Omental fat pad (tissue), 4 donors: ENCODE measurements around the gene CERS3. TPM values are rescaled to one million over a fixed set of nuclear protein-coding genes. Genes with fewer than 3 reads are reported as not detected.

ENCODE experiments used
- ATAC-seq: fragments of 150-250 bp; one replicate; pipeline ENCODE4 v1.9.1; 2016; ENCODE audit warnings: mild to moderate bottlenecking, moderate library complexity; ENCODE audit not compliant: low FRiP score
- DNase-seq: peaks from one replicate; pipeline ENCODE4 v3.0.0-alpha.2; 2019; ENCODE audit warnings: low spot score
- CTCF ChIP-seq, 3 donors: fragments of 450-650 bp; IDR thresholded peaks; one replicate each; pipeline ENCODE4 v1.5.1; 2016 to 2017; ENCODE audit warnings: antibody characterized with exemption in 3 of 3, mild to moderate bottlenecking in 3 of 3, moderate library complexity in 2 of 3
- total RNA-seq, 4 donors: library from RNA; depleted of rRNA; stranded (reverse); fragments of >200 nt; gene quantifications; one replicate each; pipeline ENCODE4 v1.1.0, GENCODE V29; 2016

Gene CERS3
- total RNA-seq, 4 donors from 2014 or later, result not detected

GRCh38 chr15:100547961-100548360, 19.2 kb upstream of the CERS3 start:
- TF ChIP-seq CTCF (IDR thresholded peaks at IDR 0.05), result no peak
- no peak for ATAC-seq
- no peak for DNase-seq

GRCh38 chr15:100544946-100545345, 16.2 kb upstream of the CERS3 start:
- no peak for TF ChIP-seq CTCF (IDR thresholded peaks at IDR 0.05)
- no peak for DNase-seq
- no peak for ATAC-seq

GRCh38 chr15:100544338-100544841, 15.6 kb upstream of the CERS3 start:
- ATAC-seq, result no peak
- no peak for TF ChIP-seq CTCF (IDR thresholded peaks at IDR 0.05)
- DNase-seq, result no peak

GRCh38 chr15:100542290-100542689, 13.5 kb upstream of the CERS3 start:
- ATAC-seq (no peak), DNase-seq (no peak)
- TF ChIP-seq CTCF (IDR thresholded peaks at IDR 0.05), result no peak

- DNase-seq, result no peak
- no peak for TF ChIP-seq CTCF (IDR thresholded peaks at IDR 0.05)
- no peak for ATAC-seq
Observed at GRCh38 chr15:100537331-100537730, 8.6 kb upstream of the CERS3 start.

GRCh38 chr15:100536733-100537132, 8.0 kb upstream of the CERS3 start:
- DNase-seq (no peak), ATAC-seq (no peak)
- no peak for TF ChIP-seq CTCF (IDR thresholded peaks at IDR 0.05)

GRCh38 chr15:100533886-100534285, 5.1 kb upstream of the CERS3 start:
- no peak for TF ChIP-seq CTCF (IDR thresholded peaks at IDR 0.05)
- ATAC-seq (no peak), DNase-seq (no peak)
